Fibroblast of skin of right quadriceps (primary cell): ENCODE measurements around the gene FXR2.
A peak's percentile ranks its signal among the peaks of the same experiment; 100 is the strongest.
"Not testable (repeated sequence)": the region's sequence is repeated elsewhere in the genome, so short reads cannot be mapped to it uniquely, and the experiment has no call there.

Source experiments
- DNase-seq: peaks from one replicate; pipeline ENCODE4 v3.0.0-alpha.2; 2013

Gene FXR2

GRCh38 chr17:7627250-7628121 lies 12.8 kb upstream of the FXR2 start, which contains the start of gene SAT2:
TSS of gene SAT2 (minus strand) at chr17:7627821. CDS start at chr17:7627635, 186 bp downstream.
- DNase-seq: peak; percentile 93

- peak; percentile 13 for DNase-seq
Observed at GRCh38 chr17:7626956-7627249, 12.2 kb upstream of the FXR2 start.

DNA sequence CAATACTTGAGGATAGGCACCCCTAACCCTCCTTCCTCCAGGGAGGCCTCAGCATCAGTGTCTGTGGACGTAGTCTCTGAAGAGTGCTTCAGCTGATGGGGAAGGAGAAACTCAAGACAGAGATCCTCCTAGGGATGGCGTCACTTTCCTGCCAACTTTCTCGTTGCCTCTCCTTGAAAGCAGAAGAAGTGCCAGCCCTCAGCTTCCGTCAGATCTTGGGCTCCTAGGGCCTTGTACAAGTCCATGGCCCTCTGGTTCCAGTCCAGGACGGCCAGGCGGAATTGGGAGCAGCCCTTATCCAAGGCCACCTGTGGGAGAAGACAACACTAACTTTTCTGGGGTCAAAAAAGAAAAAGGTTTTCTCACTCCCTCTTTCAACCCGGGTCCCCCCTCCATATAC lies 11.6 kb upstream of the FXR2 start:
- no peak for DNase-seq

- not testable (repeated sequence) for DNase-seq
Observed at GRCh38 chr17:7625749-7626148, 11.1 kb upstream of the FXR2 start.

DNA sequence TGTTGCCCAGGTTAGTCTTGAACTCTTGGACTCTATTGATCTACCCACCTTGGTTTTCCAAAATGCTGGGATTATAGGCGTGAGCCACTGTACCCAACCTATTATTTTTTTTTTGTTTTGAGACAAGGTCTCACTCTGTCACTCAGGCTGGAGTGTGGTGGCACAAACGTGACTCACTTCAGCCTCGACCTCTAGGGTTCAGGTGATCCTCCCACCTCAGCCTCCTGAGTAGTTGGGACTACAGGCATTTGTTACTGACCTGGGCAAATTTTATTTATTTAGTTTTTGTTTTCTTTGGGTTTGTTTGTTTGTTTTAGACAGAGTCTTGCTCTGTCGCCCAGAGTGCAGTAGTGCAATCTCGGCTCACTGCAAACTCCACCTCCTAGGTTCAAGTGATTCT lies 9.0 kb upstream of the FXR2 start:
- DNase-seq: no peak

GRCh38 chr17:7620835-7621234 lies 6.1 kb upstream of the FXR2 start:
- DNase-seq: no peak

GRCh38 chr17:7618608-7619007 lies 3.9 kb upstream of the FXR2 start:
- DNase-seq: no peak

GRCh38 chr17:7615265-7615747 lies 609 bp upstream of the FXR2 start:
- DNase-seq: no peak

GRCh38 chr17:7613769-7614424 lies 800 bp downstream of the FXR2 start:
- DNase-seq: peak; percentile 59

GRCh38 chr17:7612294-7612640 lies 2.4 kb downstream of the FXR2 start:
- DNase-seq: no peak

- DNase-seq: no peak
Observed at GRCh38 chr17:7611635-7612293, 2.9 kb downstream of the FXR2 start.

- no peak for DNase-seq
Observed at GRCh38 chr17:7610641-7611040, 4.1 kb downstream of the FXR2 start.

GRCh38 chr17:7606280-7606679 lies 8.4 kb downstream of the FXR2 start:
- no peak for DNase-seq

GRCh38 chr17:7597561-7597960 lies 17.1 kb downstream of the FXR2 start:
- not testable (repeated sequence) for DNase-seq

- no peak for DNase-seq
Observed at GRCh38 chr17:7593296-7593695, 21.4 kb downstream of the FXR2 start.

- DNase-seq: no peak
Observed at GRCh38 chr17:7592422-7593021, 22.2 kb downstream of the FXR2 start.

GRCh38 chr17:7591596-7591995 lies 23.1 kb downstream of the FXR2 start:
- no peak for DNase-seq

GRCh38 chr17:7590743-7591142 lies 24.0 kb downstream of the FXR2 start:
- peak; percentile 58 for DNase-seq

GRCh38 chr17:7589891-7590691 lies 24.6 kb downstream of the FXR2 start, which contains the start of gene SOX15:
TSS of gene SOX15 (minus strand) at chr17:7590094. CDS start at chr17:7589676, 418 bp downstream.
- no peak for DNase-seq

- DNase-seq: peak; percentile 80
Observed at GRCh38 chr17:7589204-7589868, 25.4 kb downstream of the FXR2 start.

DNA sequence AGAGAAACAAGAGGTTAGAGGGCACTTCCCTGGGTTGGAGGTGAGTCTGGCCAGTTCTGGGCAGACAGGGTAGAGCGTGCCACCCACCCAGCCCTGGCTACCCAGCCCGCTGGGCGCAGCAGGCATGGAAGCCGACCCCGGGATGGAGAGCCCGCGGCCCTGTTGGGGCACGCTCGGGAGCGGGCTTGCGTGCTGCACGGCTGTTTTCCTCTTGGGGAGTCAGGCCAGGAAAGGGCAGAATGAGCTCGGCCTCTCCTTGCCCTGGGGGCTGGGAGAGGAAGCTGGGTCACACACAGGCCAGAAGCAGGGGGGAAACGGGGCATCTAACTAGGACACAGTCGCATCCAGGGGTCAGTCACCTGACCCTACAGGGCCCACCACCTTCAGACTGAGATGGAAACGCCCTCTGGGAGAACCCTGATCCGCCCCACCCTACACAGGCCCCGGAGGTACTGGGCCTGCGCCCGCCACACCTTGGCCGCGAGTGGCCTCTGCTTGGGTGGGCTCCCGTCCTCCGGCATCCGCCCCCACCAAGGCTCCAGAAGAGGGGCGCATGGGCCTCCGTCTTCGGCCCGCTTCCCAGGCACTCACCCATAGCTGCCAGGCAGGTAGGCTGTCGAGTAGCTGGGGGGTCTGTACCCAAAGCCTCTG lies 26.0 kb downstream of the FXR2 start:
- DNase-seq: no peak
